MCF 10A (cell line): ENCODE measurements around the gene NEK10. TPM values are rescaled to one million over a fixed set of nuclear protein-coding genes. Genes with fewer than 3 reads are reported as not detected.

Experiments used
- BruUV-seq: library from RNA; stranded (reverse); fragments of 400-500 nt; replicated peaks from 2 replicates; lab custom pipeline; 2021; lab: Mats Ljungman, UMichigan
- CTCF ChIA-PET: fragments of 300-600 bp; sonication (Branson Sonifier 250); formaldehyde crosslinking; extraction: SDS; loops from one replicate; lab custom pipeline; 2021; ENCODE audit warnings: antibody characterized with exemption, inconsistent platforms; lab: Yijun Ruan, JAX
- POLR2A ChIA-PET: fragments of 300-600, 350-650 bp; sonication (Branson Sonifier 250); formaldehyde crosslinking; extraction: SDS; loops from one replicate; lab custom pipeline; 2020; ENCODE audit warnings: antibody characterized with exemption, inconsistent platforms; lab: Yijun Ruan, JAX
- DNase-seq: peaks from one replicate; pipeline ENCODE4 v3.0.0-alpha.2; 2018; ENCODE audit not compliant: unreplicated experiment
- H3K27ac Mint-ChIP-seq: one replicate; pipeline ENCODE4 v1.8.0; 2022; ENCODE audit warnings: mild to moderate bottlenecking, low read depth, mixed read lengths; ENCODE audit not compliant: unreplicated experiment
- H3K27me3 Mint-ChIP-seq: one replicate; pipeline ENCODE4 v1.8.0; 2022; ENCODE audit warnings: mixed read lengths; ENCODE audit not compliant: insufficient read depth, unreplicated experiment
- H3K36me3 Mint-ChIP-seq: one replicate; pipeline ENCODE4 v1.8.0; 2022; ENCODE audit warnings: mild to moderate bottlenecking, moderate library complexity, mixed read lengths; ENCODE audit not compliant: insufficient read depth, unreplicated experiment
- H3K4me1 Mint-ChIP-seq: one replicate; pipeline ENCODE4 v1.8.0; 2022; ENCODE audit warnings: mixed read lengths; ENCODE audit not compliant: insufficient read depth, unreplicated experiment
- H3K4me3 Mint-ChIP-seq: one replicate; pipeline ENCODE4 v1.8.0; 2022; ENCODE audit warnings: mild to moderate bottlenecking, moderate library complexity, mixed read lengths; ENCODE audit not compliant: unreplicated experiment
- H3K9me3 Mint-ChIP-seq: one replicate; pipeline ENCODE4 v1.8.0; 2022; ENCODE audit warnings: mixed read lengths; ENCODE audit not compliant: unreplicated experiment
- intact Hi-C: fragments of 100-400 bp; cut with micrococcal nuclease; formaldehyde crosslinking; loops from 2 replicates; pipeline ENCODE4 v1.14.1; 2022
- total RNA-seq: library from RNA; stranded (reverse); gene quantifications from 2 replicates; pipeline ENCODE4 v1.2.3, GENCODE V29; 2022
- TF ChIP-seq, protein P1 (sequence below): fragments of 200-600 bp; IDR thresholded peaks from one replicate; pipeline ENCODE4 v1.8.0; 2022; ENCODE audit warnings: antibody characterized with exemption, mild to moderate bottlenecking; ENCODE audit not compliant: unreplicated experiment

Gene NEK10
- total RNA-seq, 1 experiment from 2014 or later = 0.44 TPM

GRCh38 chr3:27201492-27201891 is 167.7 kb downstream of the NEK10 start:
- Mint-ChIP-seq H3K27ac (no peak overlapping the region), H3K4me3 (no peak overlapping the region), H3K4me1 (peaks cover 7% of the 10 kb centered on the region), H3K36me3 (no peaks in the 10 kb centered on the region), H3K9me3 (peaks cover 7% of the 10 kb centered on the region), H3K27me3 (no peaks in the 10 kb centered on the region)
- BruUV-seq = no TSS peak
- intact Hi-C loops = no loop called here
- ChIA-PET CTCF (interaction anchor here (0.9 kb wide), 1 partner anchor 67 kb away, joined by 3 read pairs; no protein-coding TSS in a partner anchor), POLR2A (interaction anchor here (0.6 to 0.7 kb wide), 3 partner anchors 9 to 254 kb away, joined by 3 to 4 read pairs (median 3); no protein-coding TSS in a partner anchor)
- no peak for DNase-seq
- TF ChIP-seq, protein P1, sequence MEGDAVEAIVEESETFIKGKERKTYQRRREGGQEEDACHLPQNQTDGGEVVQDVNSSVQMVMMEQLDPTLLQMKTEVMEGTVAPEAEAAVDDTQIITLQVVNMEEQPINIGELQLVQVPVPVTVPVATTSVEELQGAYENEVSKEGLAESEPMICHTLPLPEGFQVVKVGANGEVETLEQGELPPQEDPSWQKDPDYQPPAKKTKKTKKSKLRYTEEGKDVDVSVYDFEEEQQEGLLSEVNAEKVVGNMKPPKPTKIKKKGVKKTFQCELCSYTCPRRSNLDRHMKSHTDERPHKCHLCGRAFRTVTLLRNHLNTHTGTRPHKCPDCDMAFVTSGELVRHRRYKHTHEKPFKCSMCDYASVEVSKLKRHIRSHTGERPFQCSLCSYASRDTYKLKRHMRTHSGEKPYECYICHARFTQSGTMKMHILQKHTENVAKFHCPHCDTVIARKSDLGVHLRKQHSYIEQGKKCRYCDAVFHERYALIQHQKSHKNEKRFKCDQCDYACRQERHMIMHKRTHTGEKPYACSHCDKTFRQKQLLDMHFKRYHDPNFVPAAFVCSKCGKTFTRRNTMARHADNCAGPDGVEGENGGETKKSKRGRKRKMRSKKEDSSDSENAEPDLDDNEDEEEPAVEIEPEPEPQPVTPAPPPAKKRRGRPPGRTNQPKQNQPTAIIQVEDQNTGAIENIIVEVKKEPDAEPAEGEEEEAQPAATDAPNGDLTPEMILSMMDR = no peak

GRCh38 chr3:27200721-27201489 is 168.3 kb downstream of the NEK10 start:
- ChIA-PET POLR2A (interaction anchor here (0.6 kb wide), 1 partner anchor 9 kb away, joined by 4 read pairs; no protein-coding TSS in a partner anchor), CTCF (no interaction called here)
- Mint-ChIP-seq H3K4me1 (peaks cover 7% of the 10 kb centered on the region), H3K27ac (no peak overlapping the region), H3K4me3 (no peak overlapping the region), H3K36me3 (no peaks in the 10 kb centered on the region), H3K27me3 (no peaks in the 10 kb centered on the region), H3K9me3 (peaks cover 7% of the 10 kb centered on the region)
- TF ChIP-seq, protein P1 = no peak
- no peak for DNase-seq
- BruUV-seq = no TSS peak
- intact Hi-C loops = no loop called here

- no peak overlapping the region for H3K27ac Mint-ChIP-seq
- TF ChIP-seq, protein P1 = no peak
- CTCF ChIA-PET = interaction anchor here (1.5 kb wide), 1 partner anchor 60 kb away, joined by 4 read pairs; no protein-coding TSS in a partner anchor
Observed at GRCh38 chr3:27194861-27195483, 174.2 kb downstream of the NEK10 start.

DNA sequence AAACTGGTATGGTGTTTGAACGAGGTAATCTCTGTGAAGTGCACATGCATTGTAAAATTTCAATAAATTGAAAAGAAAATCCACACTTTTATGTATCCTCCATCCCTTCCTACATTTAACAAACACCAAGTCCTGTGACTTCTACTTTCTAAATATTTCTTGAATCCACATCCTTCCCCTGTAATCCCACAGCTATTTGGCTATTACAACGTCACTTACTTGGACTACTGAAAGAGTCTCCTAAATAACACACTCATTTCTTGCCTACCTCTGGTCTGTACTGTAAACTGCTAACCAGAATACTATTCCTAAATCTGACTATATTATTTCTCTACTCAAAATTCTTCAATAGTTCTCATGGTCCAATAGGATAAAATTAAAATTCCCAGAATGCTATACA is 176.1 kb downstream of the NEK10 start:
- H3K27me3 Mint-ChIP-seq = no peaks in the 10 kb centered on the region
- H3K36me3 Mint-ChIP-seq = peaks cover 6% of the 10 kb centered on the region
- no peak for DNase-seq
- no peak overlapping the region for H3K27ac Mint-ChIP-seq
- BruUV-seq = no TSS peak
- peaks cover 5% of the 10 kb centered on the region for H3K9me3 Mint-ChIP-seq
- ChIA-PET POLR2A (interaction anchor here (0.6 kb wide), 1 partner anchor 38 kb away, joined by 3 read pairs; no protein-coding TSS in a partner anchor), CTCF (interaction anchor here (0.6 to 1.0 kb wide), 4 partner anchors 9 to 316 kb away, joined by 3 to 4 read pairs (median 3); no protein-coding TSS in a partner anchor)
- H3K4me1 Mint-ChIP-seq = no peaks in the 10 kb centered on the region
- intact Hi-C loops = no loop called here
- no peak overlapping the region for H3K4me3 Mint-ChIP-seq
- TF ChIP-seq, protein P1 = no peak

More at GRCh38 chr3:27194861-27195483, 174.2 kb downstream of the NEK10 start:
- no TSS peak for BruUV-seq
- DNase-seq = peak; percentile 12
- Mint-ChIP-seq H3K27me3 (no peaks in the 10 kb centered on the region), H3K9me3 (peaks cover 7% of the 10 kb centered on the region), H3K36me3 (peaks cover 6% of the 10 kb centered on the region), H3K4me3 (no peak overlapping the region), H3K4me1 (no peaks in the 10 kb centered on the region)
- POLR2A ChIA-PET = interaction anchor here (0.6 kb wide), 1 partner anchor 135 kb away, joined by 4 read pairs; no protein-coding TSS in a partner anchor
- intact Hi-C loops = no loop called here
